ENCODE results near the gene HSD3B2.

The HSD3B2 gene

DNA sequence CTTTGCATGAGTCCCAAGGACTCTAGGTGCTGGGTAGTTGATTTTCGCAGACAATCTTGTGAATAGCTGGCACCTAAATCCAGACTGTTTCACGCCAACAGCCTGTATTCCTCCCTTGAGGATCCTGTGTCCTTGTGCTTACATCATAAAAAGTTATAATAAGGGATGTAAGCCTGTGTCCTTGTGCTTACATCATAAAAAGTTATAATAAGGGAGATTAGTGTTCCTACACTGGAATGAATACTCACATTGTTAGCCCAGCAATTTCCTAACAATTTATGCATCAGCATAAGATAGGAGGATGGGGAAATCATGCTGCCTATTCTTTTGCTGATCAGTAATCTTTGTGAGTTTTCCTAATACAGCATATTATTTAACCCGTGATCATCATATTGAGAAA lies 4.0 kb upstream of the HSD3B2 start:
- H3K4me1 Mint-ChIP-seq: no peaks in the 10 kb centered on the region
- H3K27ac Mint-ChIP-seq (ENCODE audit: low read depth): no peak overlapping the region
- peaks cover 4% of the 10 kb centered on the region for H3K9me3 Mint-ChIP-seq
- DNase-seq (ENCODE audit: low spot score in 2 of 2) (no peak), ATAC-seq (replicated peaks; ENCODE audit: extremely low read depth, poor library complexity, severe bottlenecking) (no peak)
- H3K36me3 Mint-ChIP-seq (ENCODE audit: insufficient read depth): no peaks in the 10 kb centered on the region
- H3K27me3 Mint-ChIP-seq: peaks cover 37% of the 10 kb centered on the region
- no peak overlapping the region for H3K4me3 Mint-ChIP-seq

GRCh38 chr1:119416006-119416640 lies 1.2 kb downstream of the HSD3B2 start:
- no peak overlapping the region for H3K4me3 Mint-ChIP-seq
- DNase-seq (ENCODE audit: low spot score in 2 of 2) (no peak), ATAC-seq (replicated peaks; ENCODE audit: extremely low read depth, poor library complexity, severe bottlenecking) (no peak)
- no peaks in the 10 kb centered on the region for H3K4me1 Mint-ChIP-seq
- H3K27me3 Mint-ChIP-seq: no peaks in the 10 kb centered on the region
- H3K36me3 Mint-ChIP-seq (ENCODE audit: insufficient read depth): no peaks in the 10 kb centered on the region
- H3K27ac Mint-ChIP-seq (ENCODE audit: low read depth): no peak overlapping the region
- no peaks in the 10 kb centered on the region for H3K9me3 Mint-ChIP-seq

DNA sequence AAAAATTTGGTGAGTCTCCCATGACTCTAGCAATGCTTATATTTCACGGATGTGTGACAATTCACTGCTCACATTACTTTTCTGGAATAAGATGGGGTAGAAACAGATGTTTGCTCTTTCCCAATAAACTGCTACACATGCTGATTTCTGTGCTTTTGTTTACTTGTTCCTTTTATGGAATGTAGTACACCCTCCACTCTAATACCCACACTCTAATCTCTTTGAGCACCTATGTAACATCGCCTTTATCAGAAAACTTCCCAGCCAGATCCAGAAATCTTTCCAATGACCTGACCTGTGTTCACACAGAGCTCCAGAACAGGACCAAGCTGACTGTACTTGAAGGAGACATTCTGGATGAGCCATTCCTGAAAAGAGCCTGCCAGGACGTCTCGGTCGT lies 4.2 kb downstream of the HSD3B2 start:
- no peak overlapping the region for H3K4me3 Mint-ChIP-seq
- H3K9me3 Mint-ChIP-seq: no peaks in the 10 kb centered on the region
- no peak for DNase-seq (ENCODE audit: low spot score in 2 of 2)
- no peaks in the 10 kb centered on the region for H3K36me3 Mint-ChIP-seq (ENCODE audit: insufficient read depth)
- H3K27me3 Mint-ChIP-seq: no peaks in the 10 kb centered on the region
- H3K27ac Mint-ChIP-seq (ENCODE audit: low read depth): no peak overlapping the region
- no peak for ATAC-seq (replicated peaks; ENCODE audit: extremely low read depth, poor library complexity, severe bottlenecking)
- no peaks in the 10 kb centered on the region for H3K4me1 Mint-ChIP-seq

GRCh38 chr1:119420638-119421037 lies 5.7 kb downstream of the HSD3B2 start:
- no peaks in the 10 kb centered on the region for H3K36me3 Mint-ChIP-seq (ENCODE audit: insufficient read depth)
- no peak for DNase-seq (ENCODE audit: low spot score in 2 of 2)
- no peaks in the 10 kb centered on the region for H3K4me1 Mint-ChIP-seq
- H3K27ac Mint-ChIP-seq (ENCODE audit: low read depth): no peak overlapping the region
- no peak for ATAC-seq (replicated peaks; ENCODE audit: extremely low read depth, poor library complexity, severe bottlenecking)
- no peak overlapping the region for H3K4me3 Mint-ChIP-seq
- H3K27me3 Mint-ChIP-seq: no peaks in the 10 kb centered on the region
- no peaks in the 10 kb centered on the region for H3K9me3 Mint-ChIP-seq

- no peaks in the 10 kb centered on the region for H3K4me1 Mint-ChIP-seq
- no peak overlapping the region for H3K27ac Mint-ChIP-seq (ENCODE audit: low read depth)
- ATAC-seq (replicated peaks; ENCODE audit: extremely low read depth, poor library complexity, severe bottlenecking) (no peak), DNase-seq (ENCODE audit: low spot score in 2 of 2) (no peak)
- no peaks in the 10 kb centered on the region for H3K36me3 Mint-ChIP-seq (ENCODE audit: insufficient read depth)
- H3K27me3 Mint-ChIP-seq: no peaks in the 10 kb centered on the region
- H3K4me3 Mint-ChIP-seq: no peak overlapping the region
- no peaks in the 10 kb centered on the region for H3K9me3 Mint-ChIP-seq
Measured at GRCh38 chr1:119422631-119423030, 7.7 kb downstream of the HSD3B2 start.

GRCh38 chr1:119428991-119429390 lies 14.0 kb downstream of the HSD3B2 start:
- Mint-ChIP-seq H3K4me3 (no peak overlapping the region), H3K4me1 (no peaks in the 10 kb centered on the region), H3K27ac (ENCODE audit: low read depth) (no peak overlapping the region), H3K9me3 (no peaks in the 10 kb centered on the region), H3K36me3 (ENCODE audit: insufficient read depth) (no peaks in the 10 kb centered on the region), H3K27me3 (peaks cover 43% of the 10 kb centered on the region)
- no peak for DNase-seq (ENCODE audit: low spot score in 2 of 2)
- ATAC-seq (replicated peaks; ENCODE audit: extremely low read depth, poor library complexity, severe bottlenecking): no peak

DNA sequence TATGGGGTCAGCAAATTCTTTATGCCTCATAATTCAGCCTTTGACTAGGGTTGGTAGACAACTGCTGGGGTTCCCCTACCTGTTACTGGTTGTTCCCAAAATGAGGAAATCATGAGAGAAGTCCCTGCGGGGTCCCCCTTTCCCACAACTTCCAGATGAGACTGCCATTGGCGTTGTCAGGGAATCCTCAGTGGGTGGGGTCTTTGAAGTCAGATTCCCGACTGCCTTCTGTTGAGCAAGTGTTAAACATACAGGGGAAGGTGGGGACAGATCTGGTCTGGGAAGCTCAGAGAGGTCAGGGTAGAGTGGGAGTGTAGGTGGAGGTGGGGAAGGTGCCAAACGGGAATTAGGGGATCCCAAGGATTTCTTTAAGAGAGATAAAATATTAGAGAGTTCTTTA lies 14.7 kb downstream of the HSD3B2 start:
- Mint-ChIP-seq H3K27ac (ENCODE audit: low read depth) (no peak overlapping the region), H3K27me3 (peaks cover 43% of the 10 kb centered on the region)
- DNase-seq (ENCODE audit: low spot score in 2 of 2): no peak

GRCh38 chr1:119430486-119430885 lies 15.5 kb downstream of the HSD3B2 start:
- Mint-ChIP-seq H3K4me3 (no peak overlapping the region), H3K4me1 (no peaks in the 10 kb centered on the region)

More for the DNA sequence above, 14.7 kb downstream of the HSD3B2 start:
- Mint-ChIP-seq H3K36me3 (ENCODE audit: insufficient read depth) (no peaks in the 10 kb centered on the region), H3K9me3 (no peaks in the 10 kb centered on the region), H3K4me3 (no peak overlapping the region), H3K4me1 (no peaks in the 10 kb centered on the region)
- no peak for ATAC-seq (replicated peaks; ENCODE audit: extremely low read depth, poor library complexity, severe bottlenecking)

GRCh38 chr1:119431836-119432235 lies 16.9 kb downstream of the HSD3B2 start:
- ATAC-seq (replicated peaks; ENCODE audit: extremely low read depth, poor library complexity, severe bottlenecking): no peak
- Mint-ChIP-seq H3K9me3 (no peaks in the 10 kb centered on the region), H3K27ac (ENCODE audit: low read depth) (no peak overlapping the region), H3K4me1 (no peaks in the 10 kb centered on the region), H3K36me3 (ENCODE audit: insufficient read depth) (no peaks in the 10 kb centered on the region), H3K27me3 (peaks cover 43% of the 10 kb centered on the region), H3K4me3 (no peak overlapping the region)
- DNase-seq (ENCODE audit: low spot score in 2 of 2): no peak

More at GRCh38 chr1:119430486-119430885, 15.5 kb downstream of the HSD3B2 start:
- ATAC-seq (replicated peaks; ENCODE audit: extremely low read depth, poor library complexity, severe bottlenecking) (no peak), DNase-seq (ENCODE audit: low spot score in 2 of 2) (no peak)
- Mint-ChIP-seq H3K36me3 (ENCODE audit: insufficient read depth) (no peaks in the 10 kb centered on the region), H3K9me3 (no peaks in the 10 kb centered on the region), H3K27ac (ENCODE audit: low read depth) (no peak overlapping the region), H3K27me3 (peaks cover 43% of the 10 kb centered on the region)

- no peak for DNase-seq (ENCODE audit: low spot score in 2 of 2)
- no peaks in the 10 kb centered on the region for H3K9me3 Mint-ChIP-seq
- H3K27ac Mint-ChIP-seq (ENCODE audit: low read depth): no peak overlapping the region
- H3K4me1 Mint-ChIP-seq: no peaks in the 10 kb centered on the region
- H3K4me3 Mint-ChIP-seq: no peak overlapping the region
- no peaks in the 10 kb centered on the region for H3K36me3 Mint-ChIP-seq (ENCODE audit: insufficient read depth)
- ATAC-seq (replicated peaks; ENCODE audit: extremely low read depth, poor library complexity, severe bottlenecking): no peak
- H3K27me3 Mint-ChIP-seq: peaks cover 35% of the 10 kb centered on the region
Measured at GRCh38 chr1:119435052-119435451, 20.1 kb downstream of the HSD3B2 start.

GRCh38 chr1:119438761-119439160 lies 23.8 kb downstream of the HSD3B2 start:
- H3K36me3 Mint-ChIP-seq (ENCODE audit: insufficient read depth): no peaks in the 10 kb centered on the region
- no peak overlapping the region for H3K4me3 Mint-ChIP-seq
- ATAC-seq (replicated peaks; ENCODE audit: extremely low read depth, poor library complexity, severe bottlenecking): no peak
- no peak for DNase-seq (ENCODE audit: low spot score in 2 of 2)
- peaks cover 2% of the 10 kb centered on the region for H3K27me3 Mint-ChIP-seq
- H3K27ac Mint-ChIP-seq (ENCODE audit: low read depth): no peak overlapping the region
- H3K9me3 Mint-ChIP-seq: no peaks in the 10 kb centered on the region
- no peaks in the 10 kb centered on the region for H3K4me1 Mint-ChIP-seq

DNA sequence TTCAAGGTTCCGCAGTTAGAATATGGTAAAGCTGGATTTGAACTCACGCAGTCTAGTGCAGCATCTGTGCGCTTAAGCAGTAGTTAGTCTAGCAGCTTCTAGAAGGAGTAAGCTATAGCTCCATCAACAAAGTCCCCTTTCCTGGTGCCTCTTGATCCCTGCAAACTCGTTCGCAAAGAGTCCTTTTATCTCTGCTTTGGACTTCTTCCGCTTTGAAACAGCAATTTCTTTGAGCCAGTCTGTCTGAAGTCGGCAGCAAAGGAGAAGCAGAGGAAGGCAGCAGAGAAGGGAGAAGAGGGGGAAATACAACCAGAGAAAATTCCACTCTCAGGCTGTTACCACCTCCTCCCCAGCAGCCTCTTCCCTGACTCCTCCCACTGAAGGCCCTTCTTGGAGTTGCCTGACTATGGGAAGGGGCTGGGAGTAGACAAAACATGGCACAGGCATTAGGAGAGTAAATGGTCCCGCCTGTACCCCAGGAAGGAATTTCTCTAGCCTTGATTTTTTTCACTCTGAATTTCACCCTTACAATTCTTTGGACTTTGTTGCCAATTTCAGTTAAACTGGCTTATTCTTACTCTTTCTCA lies 25.9 kb downstream of the HSD3B2 start:
- Mint-ChIP-seq H3K4me1 (no peaks in the 10 kb centered on the region), H3K27ac (ENCODE audit: low read depth) (no peak overlapping the region), H3K9me3 (no peaks in the 10 kb centered on the region), H3K4me3 (no peak overlapping the region), H3K36me3 (ENCODE audit: insufficient read depth) (no peaks in the 10 kb centered on the region), H3K27me3 (no peaks in the 10 kb centered on the region)
- ATAC-seq (replicated peaks; ENCODE audit: extremely low read depth, poor library complexity, severe bottlenecking) (no peak), DNase-seq (ENCODE audit: low spot score in 2 of 2) (no peak)

- H3K4me3 Mint-ChIP-seq: no peak overlapping the region
- no peaks in the 10 kb centered on the region for H3K27me3 Mint-ChIP-seq
- H3K27ac Mint-ChIP-seq (ENCODE audit: low read depth): no peak overlapping the region
- ATAC-seq (replicated peaks; ENCODE audit: extremely low read depth, poor library complexity, severe bottlenecking) (no peak), DNase-seq (ENCODE audit: low spot score in 2 of 2) (no peak)
- H3K9me3 Mint-ChIP-seq: no peaks in the 10 kb centered on the region
- no peaks in the 10 kb centered on the region for H3K36me3 Mint-ChIP-seq (ENCODE audit: insufficient read depth)
- H3K4me1 Mint-ChIP-seq: no peaks in the 10 kb centered on the region
Measured at GRCh38 chr1:119442756-119443155, 27.8 kb downstream of the HSD3B2 start.

Data from central memory CD8-positive, alpha-beta T cell (primary cell).